HepG2 (cell line): Measurements from ENCODE around the gene ROBO2. TPM values are rescaled to one million over a fixed set of nuclear protein-coding genes. Genes with fewer than 3 reads are reported as not detected.

Source experiments
- ATAC-seq: fragments of 200-7000 bp; cut with Tn5 transposase; 3 replicates; pipeline ENCODE4 v1.9.1; 2020; ENCODE audit warnings: mild to moderate bottlenecking, moderate library complexity
- BruUV-seq: library from RNA; stranded (reverse); fragments of 400-500 nt; replicated peaks from 2 replicates; lab custom pipeline; 2021; lab: Mats Ljungman, UMichigan
- CTCF ChIA-PET: fragments of 300-600 bp; formaldehyde crosslinking; extraction: SDS; loops from one replicate; lab custom pipeline; 2021; ENCODE audit warnings: low total read pairs, inconsistent platforms, low intra/inter-chr PET ratio; lab: Yijun Ruan, JAX
- POLR2A ChIA-PET: fragments of 350-600 bp; sonication (Branson Sonifier 250); formaldehyde crosslinking; loops from one replicate; lab custom pipeline; 2020; ENCODE audit warnings: antibody characterized with exemption, inconsistent platforms; lab: Yijun Ruan, JAX
- DNase-seq: peaks from one replicate; pipeline ENCODE4 v3.0.0-alpha.2; 2015; ENCODE audit warnings: low spot score
- FAIRE-seq: peaks from 3 replicates; lab custom pipeline; 2011; peaks lifted over from hg19 to GRCh38; lab: Jason Lieb, UNC
- H2AFZ ChIP-seq: one replicate; pipeline ENCODE4 v1.6.1; 2011; ENCODE audit warnings: low read length, inconsistent platforms
- H3K27ac ChIP-seq: fragments of 300-600 bp; 3 replicates; pipeline ENCODE4 v1.8.0; 2011; ENCODE audit warnings: mixed run types, mild to moderate bottlenecking, mixed read lengths, low read length, inconsistent platforms; ENCODE audit not compliant: insufficient read depth; ENCODE audit errors: extremely low read length
- H3K27me3 ChIP-seq, 2 experiments: fragments of 200-600 bp in 1 of 2; 2 replicates in 1 of 2; 3 replicates in 1 of 2; pipeline versions ENCODE4 v1.6.0 to v1.8.0; 2011; ENCODE audit warnings: low read length in 2 of 2, mild to moderate bottlenecking in 2 of 2, moderate library complexity in 2 of 2, inconsistent platforms in 1 of 2; ENCODE audit not compliant: insufficient read depth in 2 of 2, control insufficient read depth in 1 of 2
- H3K36me3 ChIP-seq, 2 experiments: fragments of 200-600 bp in 1 of 2; replicated peaks in 1 of 2; 2 replicates in 1 of 2; 3 replicates in 1 of 2; pipeline versions ENCODE4 v1.5.1 to v1.8.0; 2011; ENCODE audit warnings: low read length in 2 of 2, inconsistent platforms in 1 of 2; ENCODE audit not compliant: insufficient read depth in 2 of 2, control insufficient read depth in 1 of 2
- H3K4me1 ChIP-seq: 2 replicates; pipeline ENCODE4 v1.5.1; 2012; ENCODE audit warnings: low read length, inconsistent platforms; ENCODE audit not compliant: insufficient read depth
- H3K4me2 ChIP-seq: 2 replicates; pipeline ENCODE4 v1.6.0; 2011; ENCODE audit warnings: low read depth, low read length, inconsistent platforms
- H3K4me3 ChIP-seq, 3 experiments: fragments of 200-600 bp in 1 of 3; sonication (generic), shearing (Covaris generic) in 1 of 3; replicated peaks in 1 of 3; 2 replicates each; pipeline ENCODE4 v1.5.1; 2011 to 2016; ENCODE audit warnings: low read length in 3 of 3, inconsistent platforms in 2 of 3, low read depth in 2 of 3, mild to moderate bottlenecking in 2 of 3, control low read depth in 1 of 3, mixed read lengths in 1 of 3; ENCODE audit not compliant: insufficient read depth in 1 of 3
- H3K79me2 ChIP-seq: one replicate; pipeline ENCODE4 v1.6.1; 2011; ENCODE audit warnings: low read length, inconsistent platforms; ENCODE audit not compliant: insufficient read depth
- H3K9ac ChIP-seq: 2 replicates; pipeline ENCODE4 v1.6.0; 2011; ENCODE audit warnings: mild to moderate bottlenecking, low read depth, low read length, inconsistent platforms; ENCODE audit not compliant: insufficient read depth
- H3K9me3 ChIP-seq: 2 replicates; pipeline ENCODE4 v1.5.1; 2012; ENCODE audit warnings: mild to moderate bottlenecking, low read length
- H4K20me1 ChIP-seq: 2 replicates; pipeline ENCODE4 v1.6.0; 2011; ENCODE audit warnings: inconsistent platforms, mild to moderate bottlenecking, low read length, moderate library complexity; ENCODE audit not compliant: insufficient read depth
- ADNP ChIP-seq: sonication (generic); formaldehyde crosslinking; IDR thresholded peaks from 2 replicates; pipeline ENCODE4 v1.4.0; 2020; ENCODE audit warnings: missing genetic modification reagents
- AHDC1 ChIP-seq: sonication (generic); formaldehyde crosslinking; IDR thresholded peaks from 2 replicates; pipeline ENCODE4 v1.5.1; 2020; ENCODE audit warnings: mild to moderate bottlenecking, missing genetic modification reagents, borderline replicate concordance
- DMAP1 ChIP-seq: IDR thresholded peaks from 2 replicates; pipeline ENCODE4 v1.6.1; 2016
- GATAD1 ChIP-seq: IDR thresholded peaks from 2 replicates; pipeline ENCODE4 v1.6.1; 2016; ENCODE audit warnings: missing genetic modification reagents, missing compliant biosample characterization
- JDP2 ChIP-seq: sonication (generic); formaldehyde crosslinking; IDR thresholded peaks from 2 replicates; pipeline ENCODE4 v1.8.1; 2022; ENCODE audit warnings: missing genetic modification reagents, borderline replicate concordance
- MAF1 ChIP-seq: sonication (generic); formaldehyde crosslinking; IDR thresholded peaks from 2 replicates; pipeline ENCODE4 v1.5.0; 2020; ENCODE audit warnings: missing genetic modification reagents, borderline replicate concordance
- TBX2 ChIP-seq: sonication (generic); formaldehyde crosslinking; IDR thresholded peaks from 2 replicates; pipeline ENCODE4 v1.5.0; 2020; ENCODE audit warnings: missing genetic modification reagents, mild to moderate bottlenecking, borderline replicate concordance
- ZBTB4 ChIP-seq: sonication (generic); formaldehyde crosslinking; IDR thresholded peaks from 2 replicates; pipeline ENCODE4 v1.4.0; 2020; ENCODE audit warnings: missing genetic modification reagents, mild to moderate bottlenecking, borderline replicate concordance
- ZNF709 ChIP-seq: sonication (generic); formaldehyde crosslinking; IDR thresholded peaks from 2 replicates; pipeline ENCODE4 v1.5.0; 2020; ENCODE audit warnings: mild to moderate bottlenecking, missing genetic modification reagents
- WGBS: methylation state at CpG from one replicate; pipeline ENCODE4 v1.1.6; 2017; ENCODE audit warnings: low lambda C conversion rate; 5-methylcytosine and 5-hydroxymethylcytosine counted together
- in situ Hi-C: cut with HindIII; loops from 2 replicates; pipeline ENCODE4 v1.10.0; 2017; ENCODE audit warnings: low pct_unique_long_range_greater_than_20kb; ENCODE audit not compliant: extremely low pct_ligation_motif_present
- intact Hi-C: fragments of 100-400 bp; cut with micrococcal nuclease; formaldehyde crosslinking; loops from one replicate; pipeline ENCODE4 v1.10.0; 2022; ENCODE audit not compliant: unreplicated experiment
- polyA plus RNA-seq, 8 experiments: library from polyadenylated mRNA; depleted of rRNA in 3 of 8; stranded (reverse) in 7 of 8; unstranded in 1 of 8; fragments of >200 nt; fragmentation: Illumina TruSeq in 4 of 8; extraction: Trizol in 4 of 8; gene quantifications; 2 replicates each; pipeline versions ENCODE4 v1.2.1 to v1.2.3, GENCODE V29; 2011 to 2016; ENCODE audit warnings: low read depth in 4 of 8, missing spikeins in 1 of 8, mixed read lengths in 1 of 8; ENCODE audit not compliant: insufficient read depth in 1 of 8
- total RNA-seq, 5 experiments: library from RNA; depleted of rRNA; stranded (reverse); fragments of >200 nt; fragmentation: Illumina TruSeq; extraction: Trizol; gene quantifications; 2 replicates each; pipeline ENCODE4 v1.2.3, GENCODE V29; 2016; ENCODE audit warnings: low read depth in 1 of 5
- TF ChIP-seq, protein P1 (sequence below): IDR thresholded peaks from 2 replicates; pipeline ENCODE4 v1.6.1; 2016; ENCODE audit warnings: mild to moderate bottlenecking, missing biosample characterization, missing genetic modification reagents

Gene ROBO2
- total and polyA plus RNA-seq, 2 of the 13 experiments (the other 11 are each of a cell fraction or from before 2014, with no cell fraction given), result not detected

- ChIA-PET CTCF (no interaction called here), POLR2A (no interaction called here)
- Histone ChIP-seq H2AFZ (no peak overlapping the region), H3K36me3 (no peaks in the 10 kb centered on the region), H4K20me1 (no peaks in the 10 kb centered on the region), H3K4me3 (no peak overlapping the region), H3K27ac (no peak overlapping the region), H3K9me3 (no peaks in the 10 kb centered on the region), H3K27me3 (no peaks in the 10 kb centered on the region), H3K9ac (no peak overlapping the region), H3K4me2 (no peak overlapping the region), H3K79me2 (no peaks in the 10 kb centered on the region), H3K4me1 (no peaks in the 10 kb centered on the region)
- ATAC-seq (no peak), FAIRE-seq (no peak), DNase-seq (no peak)
- intact Hi-C loops, result no loop called here
- no peak for TF ChIP-seq GATAD1 (CRISPR knock-in tag)
- TF ChIP-seq ZNF709, result no peak
- in situ Hi-C loops, result no loop called here
- 3% methylated on average over 2 of the region's 2 CpGs for WGBS
- BruUV-seq, result no TSS peak
Observed at GRCh38 chr3:77242371-77242770, 202.5 kb downstream of the ROBO2 start.

DNA sequence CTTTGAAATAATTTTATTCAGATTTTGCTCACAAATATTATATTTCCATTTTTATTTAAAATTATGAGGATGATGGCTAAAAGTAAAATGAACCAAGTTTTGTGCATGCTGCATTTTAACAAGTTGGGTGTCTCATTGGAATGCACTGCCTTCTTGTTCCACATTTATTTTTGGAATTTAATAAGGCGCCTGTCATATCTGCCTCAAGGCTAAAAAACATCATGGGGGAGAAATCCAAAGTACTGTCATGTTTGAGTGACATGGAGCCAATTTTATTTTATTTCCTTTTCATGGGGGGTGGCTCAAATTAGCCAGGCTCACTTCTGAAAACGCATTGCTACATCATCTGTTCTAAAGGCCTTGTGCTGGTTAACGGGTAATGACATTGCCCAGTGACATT is 205.1 kb downstream of the ROBO2 start:
- H3K27me3 ChIP-seq, result no peaks in the 10 kb centered on the region
- in situ Hi-C loops (no loop called here), intact Hi-C loops (no loop called here)
- no peak for DNase-seq
- no TSS peak for BruUV-seq
- FAIRE-seq, result no peak
- H3K79me2 ChIP-seq, result no peaks in the 10 kb centered on the region
- H3K4me3 ChIP-seq, result no peak overlapping the region
- no peak overlapping the region for H3K4me2 ChIP-seq
- no peak for ATAC-seq
- ChIA-PET CTCF (no interaction called here), POLR2A (no interaction called here)
- H3K36me3 ChIP-seq, result no peaks in the 10 kb centered on the region
- H3K27ac ChIP-seq, result no peak overlapping the region
- no peaks in the 10 kb centered on the region for H3K9me3 ChIP-seq
- WGBS, result 45% methylated on average over 3 of the region's 3 CpGs
- no peak overlapping the region for H3K9ac ChIP-seq
- H4K20me1 ChIP-seq, result no peaks in the 10 kb centered on the region
- no peak overlapping the region for H2AFZ ChIP-seq
- no peaks in the 10 kb centered on the region for H3K4me1 ChIP-seq
- TF ChIP-seq DMAP1 (CRISPR knock-in tag) (no peak), TBX2 (no peak), JDP2 (no peak), MAF1 (CRISPR knock-in tag) (no peak), ADNP (CRISPR knock-in tag) (no peak), ZBTB4 (CRISPR knock-in tag) (no peak), AHDC1 (CRISPR knock-in tag) (no peak)
- TF ChIP-seq, protein P1, sequence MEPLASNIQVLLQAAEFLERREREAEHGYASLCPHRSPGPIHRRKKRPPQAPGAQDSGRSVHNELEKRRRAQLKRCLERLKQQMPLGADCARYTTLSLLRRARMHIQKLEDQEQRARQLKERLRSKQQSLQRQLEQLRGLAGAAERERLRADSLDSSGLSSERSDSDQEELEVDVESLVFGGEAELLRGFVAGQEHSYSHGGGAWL (CRISPR knock-in tag), result no peak
